Fibroblast of mammary gland (primary cell): ENCODE results near the gene KCNK15.
A peak's percentile ranks its signal among the peaks of the same experiment; 100 is the strongest.

Source experiments
- DNase-seq: peaks from one replicate; pipeline ENCODE4 v3.0.0-alpha.2; 2010; ENCODE audit warnings: low read depth
- H3K4me3 ChIP-seq: 2 replicates; pipeline ENCODE4 v1.5.1; 2011; ENCODE audit warnings: low read depth, mild to moderate bottlenecking, low read length, moderate library complexity; ENCODE audit not compliant: control insufficient read depth
- TF ChIP-seq, protein P1 (sequence below): conservative IDR thresholded peaks from 2 replicates; pipeline ENCODE4 v1.5.1; 2011; ENCODE audit warnings: low read depth, low read length, inconsistent platforms; ENCODE audit not compliant: control insufficient read depth, insufficient read depth

The KCNK15 gene

DNA sequence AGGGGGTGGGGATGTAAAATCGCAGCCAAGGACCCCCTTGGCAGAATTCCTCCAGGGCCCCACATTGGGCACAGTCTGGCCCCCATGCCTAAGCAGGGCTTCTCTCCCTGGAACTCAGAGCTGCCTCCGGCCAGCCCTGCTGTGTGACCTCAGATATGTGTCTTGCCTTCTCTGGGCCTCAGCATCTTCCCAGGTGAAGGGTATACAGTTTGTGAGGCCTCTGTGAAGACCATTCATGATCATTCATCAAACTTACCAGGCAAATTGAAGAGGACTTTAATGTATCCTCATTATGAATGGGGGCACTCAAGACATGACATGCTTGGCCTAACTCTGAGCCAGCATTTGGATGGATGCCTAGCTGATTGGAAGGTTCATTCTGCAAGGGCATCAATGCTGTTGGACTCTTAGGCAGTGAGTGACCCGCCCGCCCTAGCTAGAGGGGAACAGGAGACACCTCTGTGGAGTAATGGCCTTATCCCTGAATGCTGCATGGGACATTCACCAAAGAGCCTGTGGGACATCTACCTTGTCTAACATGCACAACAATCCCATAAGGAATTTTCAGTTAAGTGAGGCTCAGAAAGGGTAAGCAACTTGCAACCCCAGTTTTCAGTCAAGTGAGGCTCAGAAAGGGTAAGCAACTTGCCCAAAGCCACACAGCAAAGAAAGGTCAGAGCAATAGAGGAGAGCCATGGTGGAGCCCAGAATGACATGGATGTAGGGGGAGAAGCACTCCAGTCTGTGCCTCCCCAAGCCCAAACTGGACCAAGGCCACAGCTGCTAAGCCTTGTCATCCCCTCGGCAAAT is 30.0 kb upstream of the KCNK15 start:
- no peak for DNase-seq
- TF ChIP-seq, protein P1, sequence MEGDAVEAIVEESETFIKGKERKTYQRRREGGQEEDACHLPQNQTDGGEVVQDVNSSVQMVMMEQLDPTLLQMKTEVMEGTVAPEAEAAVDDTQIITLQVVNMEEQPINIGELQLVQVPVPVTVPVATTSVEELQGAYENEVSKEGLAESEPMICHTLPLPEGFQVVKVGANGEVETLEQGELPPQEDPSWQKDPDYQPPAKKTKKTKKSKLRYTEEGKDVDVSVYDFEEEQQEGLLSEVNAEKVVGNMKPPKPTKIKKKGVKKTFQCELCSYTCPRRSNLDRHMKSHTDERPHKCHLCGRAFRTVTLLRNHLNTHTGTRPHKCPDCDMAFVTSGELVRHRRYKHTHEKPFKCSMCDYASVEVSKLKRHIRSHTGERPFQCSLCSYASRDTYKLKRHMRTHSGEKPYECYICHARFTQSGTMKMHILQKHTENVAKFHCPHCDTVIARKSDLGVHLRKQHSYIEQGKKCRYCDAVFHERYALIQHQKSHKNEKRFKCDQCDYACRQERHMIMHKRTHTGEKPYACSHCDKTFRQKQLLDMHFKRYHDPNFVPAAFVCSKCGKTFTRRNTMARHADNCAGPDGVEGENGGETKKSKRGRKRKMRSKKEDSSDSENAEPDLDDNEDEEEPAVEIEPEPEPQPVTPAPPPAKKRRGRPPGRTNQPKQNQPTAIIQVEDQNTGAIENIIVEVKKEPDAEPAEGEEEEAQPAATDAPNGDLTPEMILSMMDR = no peak
- H3K4me3 ChIP-seq = peak overlapping the region; percentile 12

DNA sequence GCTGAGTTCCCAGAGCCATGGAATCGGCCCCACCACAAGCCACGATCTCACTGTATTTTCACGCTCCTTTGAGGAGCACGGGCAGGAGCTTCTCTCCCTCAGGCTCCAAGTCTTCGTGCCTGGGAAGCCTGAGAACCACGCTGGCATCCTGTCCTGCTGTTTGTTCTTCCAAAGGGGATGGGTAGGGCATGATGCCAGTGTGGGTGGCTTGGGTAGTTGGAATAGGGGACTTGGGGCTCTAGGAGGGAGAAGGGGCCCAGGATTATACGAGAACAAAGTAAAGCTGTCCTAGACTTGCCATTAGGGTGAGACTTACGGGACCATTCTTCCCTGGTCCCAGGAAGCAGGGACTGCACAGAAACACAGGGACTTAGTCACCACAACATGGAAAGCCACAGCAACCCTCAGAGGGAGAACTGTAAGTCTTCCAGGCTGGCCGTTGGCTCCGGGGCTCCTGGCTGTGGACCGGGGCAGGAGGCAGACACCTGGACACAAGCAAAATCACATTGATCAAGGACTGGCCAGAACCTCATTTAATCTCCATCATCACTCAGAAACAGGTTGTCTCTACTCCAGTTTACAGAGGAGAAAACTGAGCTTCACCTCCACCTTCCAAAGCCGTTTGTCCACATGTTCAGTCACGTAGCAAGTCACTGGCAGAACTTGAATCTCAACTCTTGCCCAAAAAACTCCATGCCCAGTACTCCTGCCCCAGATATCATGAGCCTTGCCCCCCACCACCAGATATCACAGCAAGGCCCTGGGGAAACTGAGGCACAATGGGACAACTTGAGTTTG is 29.2 kb upstream of the KCNK15 start:
- TF ChIP-seq, protein P1 = no peak
- DNase-seq = no peak
- no peak overlapping the region for H3K4me3 ChIP-seq

DNA sequence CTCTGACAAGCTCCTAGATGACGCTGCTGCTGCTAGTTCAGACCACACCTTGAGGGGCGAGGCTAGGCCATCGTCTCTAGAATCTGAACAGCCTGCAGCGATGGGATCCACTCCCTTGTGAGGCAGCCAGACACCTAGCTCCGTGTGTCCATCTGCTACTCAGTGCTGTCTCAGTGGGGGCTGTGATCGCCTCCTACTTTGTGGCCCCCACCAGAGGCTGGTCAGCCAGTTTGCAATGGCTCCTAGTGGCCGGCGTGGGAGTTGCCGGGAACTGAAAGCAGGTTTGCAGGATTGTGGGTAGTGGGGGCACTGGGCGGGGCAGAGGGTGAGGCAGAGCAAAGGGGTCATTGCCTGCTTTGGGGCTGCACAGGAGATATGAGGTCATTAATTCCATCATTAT is 27.7 kb upstream of the KCNK15 start:
- TF ChIP-seq, protein P1 = peak; percentile 31
- H3K4me3 ChIP-seq = no peak overlapping the region
- DNase-seq = no peak

DNA sequence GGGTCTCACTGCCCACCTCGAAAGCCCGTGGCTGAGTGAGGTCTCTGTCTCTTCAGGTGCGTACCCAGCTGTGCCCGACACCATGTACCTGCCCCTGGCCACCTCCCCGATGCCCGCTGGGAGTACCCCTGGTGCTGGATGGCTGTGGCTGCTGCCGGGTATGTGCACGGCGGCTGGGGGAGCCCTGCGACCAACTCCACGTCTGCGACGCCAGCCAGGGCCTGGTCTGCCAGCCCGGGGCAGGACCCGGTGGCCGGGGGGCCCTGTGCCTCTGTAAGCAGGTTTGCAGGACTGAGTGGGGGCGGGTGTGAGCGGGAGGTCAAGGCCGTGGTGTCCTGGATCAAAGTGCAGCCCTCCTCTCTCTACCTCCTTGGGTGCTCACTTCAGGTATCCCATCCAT is 25.8 kb upstream of the KCNK15 start:
- no peak overlapping the region for H3K4me3 ChIP-seq
- DNase-seq = no peak
- TF ChIP-seq, protein P1 = no peak

DNA sequence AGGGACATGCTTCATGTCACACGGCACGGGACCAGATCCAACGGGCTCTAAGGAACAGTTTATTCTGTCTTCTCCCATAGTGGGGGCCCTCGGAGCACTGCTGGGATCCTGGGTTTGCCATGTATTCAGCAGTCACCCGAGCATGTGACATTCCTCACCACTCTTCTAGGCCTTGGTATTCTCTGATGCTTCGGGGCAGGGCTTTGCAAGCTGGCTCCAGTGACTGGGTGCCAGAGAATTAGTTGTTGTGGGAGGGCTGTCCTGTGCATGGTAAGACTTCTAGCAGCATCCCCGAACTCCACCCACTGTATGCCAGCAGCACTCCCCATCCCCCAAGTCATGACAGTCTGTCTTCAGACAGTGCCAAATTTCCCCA is 25.1 kb upstream of the KCNK15 start:
- TF ChIP-seq, protein P1 = no peak
- DNase-seq = peak; percentile 71
- H3K4me3 ChIP-seq = no peak overlapping the region

DNA sequence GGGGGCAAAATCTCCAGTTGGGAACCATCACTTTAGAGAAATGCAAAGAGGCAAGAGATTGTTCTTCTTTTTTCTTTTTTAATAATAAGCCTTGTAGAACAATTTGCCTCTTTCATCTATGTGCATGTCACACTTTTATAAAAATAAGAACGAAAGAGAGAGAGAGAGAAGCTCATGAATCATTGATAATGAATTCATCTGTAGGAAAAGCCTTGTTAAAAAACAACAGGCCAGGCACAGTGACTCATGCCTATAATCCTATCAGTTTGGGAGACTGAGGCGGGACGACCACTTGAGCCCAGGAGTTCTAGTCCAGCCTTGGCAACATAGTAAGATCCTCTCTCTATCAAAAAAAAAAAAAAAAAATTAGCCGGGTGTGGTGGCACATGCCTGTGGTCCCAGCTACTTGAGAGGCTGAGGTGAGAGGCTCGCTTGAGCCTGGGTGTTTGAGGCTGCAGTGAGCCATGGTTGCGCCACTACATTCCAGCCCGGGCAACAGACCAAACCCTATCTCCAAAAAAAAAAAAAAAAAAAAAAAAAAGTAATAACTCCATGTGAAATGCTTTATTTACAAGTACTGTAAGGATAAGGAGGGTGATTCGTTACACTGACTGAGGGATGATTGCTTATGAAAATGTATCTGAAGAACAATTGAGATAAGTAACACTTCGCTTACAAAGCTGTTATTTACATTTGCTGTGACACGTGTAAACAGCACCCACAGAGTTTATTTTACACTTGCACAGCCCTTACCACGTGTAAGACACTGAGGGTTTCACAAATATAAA is 24.5 kb upstream of the KCNK15 start:
- no peak overlapping the region for H3K4me3 ChIP-seq
- DNase-seq = peak; percentile 86
- TF ChIP-seq, protein P1 = no peak
